ENCODE results near the gene LIMK2. TPM values are rescaled to one million over a fixed set of nuclear protein-coding genes. Genes with fewer than 3 reads are reported as not detected.

The LIMK2 gene
- total and polyA plus RNA-seq, 4 experiments from 2014 or later: 12.3 to 33.2 (median 29.5) TPM

GRCh38 chr22:31287818-31288495, 75.9 kb downstream of the LIMK2 start:
- DNase-seq: no peak
- Mint-ChIP-seq H3K27ac (peak overlapping the region; percentile 99 to 100 (median 100)), H3K4me1 (peaks cover 47 to 89% (median 67%) of the 10 kb centered on the region in 4 donors), H3K9me3 (peaks cover 0 to 6% (median 0%) of the 10 kb centered on the region in 8 donors), H3K36me3 (peaks cover 75 to 89% of the 10 kb centered on the region in 2 donors), H3K4me3 (peak overlapping the region; percentile 85 to 100 (median 97)), H3K27me3 (no peaks in the 10 kb centered on the region)
- Histone ChIP-seq H3K27ac (ENCODE audit: low read depth, low read length) (peak overlapping the region; percentile 100), H3K4me1 (ENCODE audit: insufficient read depth, low read length) (peaks cover 74% of the 10 kb centered on the region), H3K4me3 (ENCODE audit: low read length in 2 of 2) (peak overlapping the region; percentile 9 to 89), H3K36me3 (ENCODE audit: insufficient read depth, low read length) (peaks cover 56% of the 10 kb centered on the region), H3K9me3 (ENCODE audit: control insufficient read depth in 1 of 2, low read length in 2 of 2) (no peaks in the 10 kb centered on the region), H3K27me3 (ENCODE audit: insufficient read depth, low read length) (no peaks in the 10 kb centered on the region)
- intact Hi-C loops (cut with micrococcal nuclease): no loop called here
- ChIA-PET CTCF (ENCODE audit: partially characterized antibody) (interaction anchor here (4.9 to 13.6 kb wide), 3 partner anchors 16 to 77 kb away, joined by 48 to 140 read pairs (median 101); partner anchors contain the start of gene LIMK2), POLR2A (ENCODE audit: partially characterized antibody) (interaction anchor here (0.7 to 17.3 kb wide), 11 partner anchors 10 to 343 kb away, joined by 3 to 1203 read pairs (median 4); partner anchors contain the start of gene LIMK2)

- CTCF ChIA-PET (ENCODE audit: partially characterized antibody): interaction anchor here (2.7 to 13.6 kb wide), 4 partner anchors 10 to 77 kb away, joined by 21 to 140 read pairs (median 74); partner anchors contain the start of gene LIMK2
- Histone ChIP-seq H3K4me3 (ENCODE audit: low read length in 2 of 2) (peak overlapping the region; percentile 67 to 89), H3K27ac (ENCODE audit: low read depth, low read length) (peak overlapping the region; percentile 100), H3K9me3 (ENCODE audit: control insufficient read depth in 1 of 2, low read length in 2 of 2) (no peaks in the 10 kb centered on the region), H3K36me3 (ENCODE audit: insufficient read depth, low read length) (peaks cover 49% of the 10 kb centered on the region), H3K4me1 (ENCODE audit: insufficient read depth, low read length) (peaks cover 74% of the 10 kb centered on the region), H3K27me3 (ENCODE audit: insufficient read depth, low read length) (no peaks in the 10 kb centered on the region)
- POLR2A ChIA-PET (ENCODE audit: partially characterized antibody): interaction anchor here (0.9 to 17.3 kb wide), 12 partner anchors 9 to 348 kb away, joined by 3 to 1203 read pairs (median 51); partner anchors contain the start of genes LIMK2, MORC2, PATZ1 and RNF185
- DNase-seq: no peak
- peak overlapping the region; percentile 92 to 100 (median 98) for H3K4me3 Mint-ChIP-seq
- intact Hi-C loops (cut with micrococcal nuclease): no loop called here
- peak overlapping the region; percentile 99 to 100 (median 100) for H3K27ac Mint-ChIP-seq
- peaks cover 68 to 86% of the 10 kb centered on the region in 2 donors for H3K36me3 Mint-ChIP-seq
- H3K9me3 Mint-ChIP-seq: peaks cover 0 to 6% (median 0%) of the 10 kb centered on the region in 8 donors
- peaks cover 45 to 89% (median 66%) of the 10 kb centered on the region in 4 donors for H3K4me1 Mint-ChIP-seq
- no peaks in the 10 kb centered on the region for H3K27me3 Mint-ChIP-seq
These were observed 76.6 kb downstream of the LIMK2 start for GRCh38 chr22:31288496-31289240.

GRCh38 chr22:31289344-31289743, 77.2 kb downstream of the LIMK2 start:
- Histone ChIP-seq H3K9me3 (ENCODE audit: control insufficient read depth in 1 of 2, low read length in 2 of 2) (no peaks in the 10 kb centered on the region), H3K4me1 (ENCODE audit: insufficient read depth, low read length) (peaks cover 74% of the 10 kb centered on the region), H3K4me3 (ENCODE audit: low read length in 2 of 2) (peak overlapping the region; percentile 67 to 89), H3K27ac (ENCODE audit: low read depth, low read length) (peak overlapping the region; percentile 100), H3K36me3 (ENCODE audit: insufficient read depth, low read length) (peaks cover 42% of the 10 kb centered on the region), H3K27me3 (ENCODE audit: insufficient read depth, low read length) (no peaks in the 10 kb centered on the region)
- H3K4me1 Mint-ChIP-seq: peaks cover 46 to 87% (median 65%) of the 10 kb centered on the region in 4 donors
- H3K27ac Mint-ChIP-seq: peak overlapping the region; percentile 99 to 100 (median 100)
- ChIA-PET CTCF (ENCODE audit: partially characterized antibody) (interaction anchor here (2.7 to 13.6 kb wide), 4 partner anchors 11 to 78 kb away, joined by 21 to 140 read pairs (median 74); partner anchors contain the start of gene LIMK2), POLR2A (ENCODE audit: partially characterized antibody) (interaction anchor here (0.8 to 17.3 kb wide), 21 partner anchors 8 to 654 kb away, joined by 3 to 1203 read pairs (median 7); partner anchors contain the start of genes LIMK2, MORC2, PATZ1 and RNF185)
- H3K27me3 Mint-ChIP-seq: no peaks in the 10 kb centered on the region
- peaks cover 0 to 6% (median 0%) of the 10 kb centered on the region in 8 donors for H3K9me3 Mint-ChIP-seq
- H3K36me3 Mint-ChIP-seq: peaks cover 62 to 80% of the 10 kb centered on the region in 2 donors
- H3K4me3 Mint-ChIP-seq: peak overlapping the region; percentile 92 to 100 (median 98)
- DNase-seq: no peak
- intact Hi-C loops (cut with micrococcal nuclease): no loop called here

GRCh38 chr22:31290494-31291471, 78.7 kb downstream of the LIMK2 start:
- Mint-ChIP-seq H3K4me3 (peak overlapping the region; percentile 95 to 100 (median 98)), H3K4me1 (peaks cover 41 to 83% (median 60%) of the 10 kb centered on the region in 4 donors), H3K27me3 (no peaks in the 10 kb centered on the region), H3K9me3 (peaks cover 0 to 6% (median 0%) of the 10 kb centered on the region in 8 donors), H3K36me3 (peaks cover 48 to 65% of the 10 kb centered on the region in 2 donors), H3K27ac (peak overlapping the region; percentile 99 to 100 (median 100))
- Histone ChIP-seq H3K4me1 (ENCODE audit: insufficient read depth, low read length) (peaks cover 72% of the 10 kb centered on the region), H3K9me3 (ENCODE audit: control insufficient read depth in 1 of 2, low read length in 2 of 2) (no peaks in the 10 kb centered on the region), H3K36me3 (ENCODE audit: insufficient read depth, low read length) (peaks cover 28% of the 10 kb centered on the region), H3K4me3 (ENCODE audit: low read length in 2 of 2) (peak overlapping the region; percentile 89 to 99), H3K27ac (ENCODE audit: low read depth, low read length) (peak overlapping the region; percentile 100), H3K27me3 (ENCODE audit: insufficient read depth, low read length) (no peaks in the 10 kb centered on the region)
- intact Hi-C loops (cut with micrococcal nuclease): loop anchor here (1.0 to 5.0 kb wide), 5 partner anchors 56 to 983 kb away; partner anchors contain the start of genes PATZ1, SELENOM and SFI1
- ChIA-PET POLR2A (ENCODE audit: partially characterized antibody) (interaction anchor here (0.6 to 17.3 kb wide), 43 partner anchors 7 to 1184 kb away, joined by 3 to 1203 read pairs (median 6); partner anchors contain the start of genes CASTOR1, DRG1, DUSP18 and FBXO7), CTCF (ENCODE audit: partially characterized antibody) (interaction anchor here (0.8 to 13.6 kb wide), 13 partner anchors 8 to 343 kb away, joined by 3 to 140 read pairs (median 5); partner anchors contain the start of genes LIMK2, PATZ1 and SELENOM)
- peak; percentile 96 to 97 (median 96) for DNase-seq

- intact Hi-C loops (cut with micrococcal nuclease): loop anchor here (1.0 to 5.0 kb wide), 7 partner anchors 12 to 984 kb away; partner anchors contain the start of genes LIMK2, SELENOM and SFI1
- H3K36me3 Mint-ChIP-seq: peaks cover 40 to 59% of the 10 kb centered on the region in 2 donors
- peaks cover 40 to 83% (median 61%) of the 10 kb centered on the region in 4 donors for H3K4me1 Mint-ChIP-seq
- H3K4me1 ChIP-seq (ENCODE audit: insufficient read depth, low read length): peaks cover 72% of the 10 kb centered on the region
- no peaks in the 10 kb centered on the region for H3K27me3 Mint-ChIP-seq
- H3K27me3 ChIP-seq (ENCODE audit: insufficient read depth, low read length): no peaks in the 10 kb centered on the region
- no peaks in the 10 kb centered on the region for H3K9me3 ChIP-seq (ENCODE audit: control insufficient read depth in 1 of 2, low read length in 2 of 2)
- ChIA-PET CTCF (ENCODE audit: partially characterized antibody) (interaction anchor here (1.0 to 13.6 kb wide), 11 partner anchors 9 to 342 kb away, joined by 3 to 140 read pairs (median 6); partner anchors contain the start of genes LIMK2 and PATZ1), POLR2A (ENCODE audit: partially characterized antibody) (interaction anchor here (0.7 to 17.3 kb wide), 33 partner anchors 11 to 370 kb away, joined by 3 to 1203 read pairs (median 7); partner anchors contain the start of genes DRG1, EIF4ENIF1, LIMK2 and MORC2)
- H3K27ac ChIP-seq (ENCODE audit: low read depth, low read length): peak overlapping the region; percentile 100
- peak in 1 of 5 donors; percentile 51 for DNase-seq
- H3K4me3 Mint-ChIP-seq: peak overlapping the region; percentile 95 to 100 (median 98)
- H3K36me3 ChIP-seq (ENCODE audit: insufficient read depth, low read length): peaks cover 27% of the 10 kb centered on the region
- peak overlapping the region; percentile 89 to 99 for H3K4me3 ChIP-seq (ENCODE audit: low read length in 2 of 2)
- peaks cover 0 to 6% (median 0%) of the 10 kb centered on the region in 8 donors for H3K9me3 Mint-ChIP-seq
- peak overlapping the region; percentile 98 to 100 (median 99) for H3K27ac Mint-ChIP-seq
These were observed 79.6 kb downstream of the LIMK2 start for GRCh38 chr22:31291481-31292235.

All from CD4-positive, alpha-beta memory T cell (primary cell).